DND-41 (cell line): Measurements from ENCODE around the gene TOX2.

Source experiments
- CTCF ChIP-seq: IDR thresholded peaks from 2 replicates; pipeline ENCODE4 v1.5.1; 2012; ENCODE audit warnings: borderline replicate concordance, low read length, moderate library complexity, mild to moderate bottlenecking; ENCODE audit not compliant: poor library complexity, severe bottlenecking; ENCODE audit errors: extremely low read depth
- EZH2 ChIP-seq: IDR thresholded peaks from 3 replicates; pipeline ENCODE4 v1.6.1; 2012; ENCODE audit warnings: borderline replicate concordance, low read depth, mild to moderate bottlenecking, moderate library complexity, low read length, inconsistent platforms; ENCODE audit not compliant: severe bottlenecking

DNA sequence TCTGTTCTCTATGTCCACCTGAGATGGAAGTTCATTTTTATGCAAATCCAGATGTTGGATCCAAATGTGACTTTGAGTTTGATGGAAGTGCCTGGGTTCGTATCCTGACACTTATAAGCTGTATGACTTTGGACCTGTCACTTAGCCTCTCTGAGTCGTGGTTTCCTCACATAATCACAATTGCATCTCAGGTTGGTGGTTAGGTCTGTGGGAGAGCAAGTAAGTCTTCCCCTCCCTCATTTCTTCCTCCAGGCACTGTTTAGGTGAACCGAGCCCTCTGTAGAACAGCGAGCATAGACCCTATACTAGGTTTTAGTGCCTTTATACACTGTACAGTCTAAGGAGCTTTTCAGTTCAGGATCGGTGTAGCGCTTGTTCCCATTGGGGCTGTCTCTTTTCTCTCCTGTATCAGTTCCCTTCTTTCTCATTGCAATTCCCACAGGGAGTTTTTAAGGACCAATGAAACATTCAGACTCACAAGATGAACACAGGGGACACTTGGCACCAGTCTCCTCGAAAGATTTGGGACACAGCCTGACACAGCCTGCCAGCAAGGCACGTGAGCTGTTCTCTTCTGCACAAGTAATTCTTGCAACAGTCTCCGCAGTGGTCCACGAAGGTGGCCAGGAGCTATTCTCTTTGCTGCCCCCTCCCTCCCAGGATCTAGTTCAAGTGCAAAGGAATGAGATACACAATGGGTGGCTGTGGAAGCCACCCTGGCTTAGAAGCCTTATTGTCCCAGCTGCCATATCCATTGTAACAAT lies 11.8 kb downstream of the TOX2 start:
- TF ChIP-seq CTCF (no peak), EZH2 (no peak)
